ENCODE results near the gene EIPR1. TPM values are rescaled to one million over a fixed set of nuclear protein-coding genes. Genes with fewer than 3 reads are reported as not detected.

The EIPR1 gene
- total RNA-seq, 2 experiments from 2014 or later: 39.1 to 42.7 TPM

DNA sequence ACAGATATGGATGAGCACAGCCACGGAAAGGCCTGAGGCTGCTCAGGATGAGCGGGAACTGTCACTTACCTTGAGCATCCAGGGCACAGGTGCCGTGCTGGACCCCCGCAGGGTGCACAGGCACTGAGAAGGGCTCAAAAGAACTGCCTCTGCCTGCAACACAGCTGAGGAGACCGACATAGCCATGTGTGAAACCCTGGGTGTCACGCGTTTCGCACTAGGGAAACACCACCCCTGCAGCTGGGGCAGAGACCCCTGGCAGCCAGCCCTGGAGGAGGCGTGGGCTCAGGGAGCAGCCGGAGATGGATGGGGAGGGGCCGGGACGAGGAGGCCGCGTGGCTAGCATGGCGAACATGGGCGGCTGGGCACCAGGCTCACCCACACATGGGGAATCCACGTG, 228.9 kb downstream of the EIPR1 start:
- CTCF ChIA-PET: no interaction called here
- POLR2A ChIA-PET: no interaction called here

DNA sequence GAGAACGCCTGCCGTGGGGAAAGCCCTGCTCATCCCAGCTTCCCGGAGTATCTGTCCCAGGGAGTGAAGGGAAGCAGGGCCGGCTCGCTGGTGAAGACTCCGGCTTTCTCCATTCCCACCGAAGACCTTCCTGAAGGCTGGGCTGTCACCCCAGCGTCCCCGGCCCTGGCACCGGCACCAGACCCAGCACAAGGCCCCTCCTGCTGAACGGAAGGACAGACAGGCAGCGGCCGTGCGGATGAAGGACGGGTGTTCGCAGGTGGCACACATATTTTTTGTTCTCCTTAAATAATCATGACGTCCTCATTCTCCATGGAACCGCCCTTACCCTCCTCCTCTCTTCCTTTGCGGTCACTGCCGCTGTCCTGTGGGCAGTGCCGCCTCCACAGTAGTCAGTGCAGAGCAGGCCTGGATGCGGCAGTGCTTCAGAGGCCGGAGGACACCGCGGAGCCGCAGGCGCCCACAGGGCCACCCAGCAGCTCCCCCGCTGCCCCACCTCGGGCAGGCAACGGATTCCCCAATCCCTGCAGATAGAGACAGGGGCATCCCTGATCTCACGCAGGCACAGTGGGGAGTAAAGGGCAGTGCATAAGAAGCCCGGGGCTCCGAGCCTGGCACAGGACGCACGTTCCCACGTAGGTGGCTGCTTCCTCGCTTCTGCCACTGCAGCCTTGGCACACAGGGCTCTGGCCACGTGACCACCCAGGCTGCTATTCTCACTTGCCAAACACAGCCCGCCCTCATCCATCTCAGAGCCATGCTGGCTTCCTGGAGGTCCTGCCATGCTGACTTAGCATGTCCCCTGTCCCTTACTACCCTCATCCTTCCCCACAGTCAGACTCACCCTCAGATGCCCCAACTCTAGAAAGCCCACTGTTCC, 229.7 kb downstream of the EIPR1 start:
- POLR2A ChIA-PET: no interaction called here
- CTCF ChIA-PET: no interaction called here

DNA sequence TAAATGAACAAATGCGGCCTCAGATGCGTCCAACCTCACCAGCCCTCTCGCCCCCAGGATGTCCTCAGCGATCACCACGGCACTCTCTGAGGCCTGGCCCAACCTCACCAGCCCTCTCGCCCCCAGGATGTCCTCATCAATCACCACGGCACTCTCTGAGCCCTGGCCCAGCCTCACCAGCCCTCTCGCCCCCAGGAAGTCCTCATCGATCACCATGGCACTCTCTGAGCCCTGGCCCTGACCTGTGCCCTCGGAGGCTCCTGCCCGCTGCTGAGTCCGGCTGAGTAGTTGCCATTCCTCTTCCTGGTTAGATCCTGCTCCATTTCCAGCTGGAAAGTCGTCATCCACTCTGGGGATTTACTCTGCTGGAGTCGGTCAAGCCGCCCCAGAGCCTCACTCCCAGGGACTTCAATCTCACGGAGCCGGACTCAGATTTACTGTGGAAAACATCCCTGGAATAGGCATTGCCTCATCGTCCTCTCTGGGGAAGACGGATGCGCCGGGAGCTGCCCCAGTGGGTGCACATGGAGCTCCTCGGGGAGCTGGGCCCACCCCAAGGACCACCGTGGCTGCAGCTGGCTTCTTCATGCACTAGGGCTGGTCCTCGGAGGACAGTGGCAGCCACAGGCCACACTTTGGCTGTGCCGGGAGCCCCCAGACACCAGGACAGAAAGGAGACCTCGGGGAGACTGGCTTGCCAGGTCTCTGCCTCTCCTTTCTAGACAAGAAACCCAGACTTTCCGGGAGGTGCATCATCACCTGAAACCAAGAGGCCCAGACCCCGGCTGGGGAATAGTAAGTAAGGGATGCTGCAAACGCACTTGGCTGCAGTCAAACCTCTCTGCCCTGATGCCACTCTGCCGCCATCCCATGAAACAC, 230.6 kb downstream of the EIPR1 start:
- POLR2A ChIA-PET: no interaction called here
- CTCF ChIA-PET: no interaction called here

DNA sequence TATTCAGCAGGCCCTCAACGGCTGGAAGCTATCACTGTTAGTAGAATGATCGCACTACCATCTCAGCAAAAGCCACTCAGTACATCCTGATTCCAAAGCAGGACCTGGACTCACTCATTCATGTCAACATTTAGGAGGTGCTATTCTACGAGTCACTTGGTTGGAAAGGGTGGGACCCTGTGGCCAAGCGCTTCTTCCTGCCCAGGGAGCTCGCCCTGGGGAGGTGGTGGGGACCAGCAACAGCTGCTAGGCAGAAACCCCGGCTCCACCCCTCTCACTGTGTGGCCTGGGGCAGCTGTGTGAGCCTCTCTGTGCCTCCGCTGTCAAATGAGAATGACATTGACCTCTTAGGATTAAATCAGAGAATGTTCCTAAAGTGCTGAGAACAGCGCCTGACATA, 231.4 kb downstream of the EIPR1 start:
- ChIA-PET CTCF (no interaction called here), POLR2A (no interaction called here)

GRCh38 chr2:3145471-3146021, 232.1 kb downstream of the EIPR1 start:
- POLR2A ChIA-PET: no interaction called here
- CTCF ChIA-PET: no interaction called here

DNA sequence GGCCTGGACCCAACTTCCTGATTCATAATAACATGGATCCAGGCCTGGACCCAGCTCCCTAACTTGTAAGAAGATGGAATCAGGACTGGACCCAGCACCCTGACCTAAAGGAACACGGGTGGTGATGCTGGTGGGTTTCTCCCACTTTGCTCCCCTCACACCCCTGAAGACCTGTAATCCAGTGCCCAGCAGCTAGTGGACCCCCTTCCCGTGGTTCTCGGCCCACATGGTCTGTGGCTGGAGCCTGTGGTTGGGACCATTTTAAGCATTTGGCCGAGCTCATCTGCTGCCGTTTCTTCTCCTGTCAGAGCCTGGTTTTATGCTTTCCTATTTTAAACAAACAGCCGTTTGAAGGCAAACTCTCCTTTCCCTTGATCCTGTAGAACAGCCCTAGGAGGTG, 232.8 kb downstream of the EIPR1 start:
- ChIA-PET CTCF (no interaction called here), POLR2A (no interaction called here)

- CTCF ChIA-PET: no interaction called here
- POLR2A ChIA-PET: no interaction called here
These were observed 234.0 kb downstream of the EIPR1 start for GRCh38 chr2:3143602-3144001.

DNA sequence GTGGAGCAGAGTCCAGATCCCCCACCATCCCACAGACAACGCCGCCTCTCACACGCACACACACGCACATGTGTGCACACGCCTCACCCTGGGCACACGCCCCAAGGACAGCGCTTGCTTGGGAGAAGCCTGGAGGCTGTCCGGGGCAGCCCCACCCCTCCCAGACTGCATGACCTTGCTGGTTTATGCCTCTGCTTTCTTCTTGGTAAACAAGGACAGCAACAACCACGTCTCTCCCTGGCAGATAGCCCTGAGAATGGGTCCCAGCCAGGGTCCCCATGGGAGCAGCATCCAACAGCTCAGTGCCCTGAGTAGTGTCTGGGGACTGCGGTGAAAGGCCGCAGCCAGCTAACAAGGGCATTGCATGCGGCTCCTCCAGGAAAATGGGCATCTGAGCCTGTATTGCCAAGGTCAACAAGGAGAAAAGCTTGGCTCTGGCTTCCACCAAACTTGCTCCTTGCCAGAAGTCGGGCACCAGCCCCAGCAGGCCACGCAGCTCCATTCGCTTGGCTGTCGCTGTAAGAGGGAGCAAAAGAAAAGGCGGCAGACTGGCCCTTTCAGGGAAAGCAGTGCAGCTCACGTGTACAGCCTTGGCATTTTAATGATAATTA, 234.6 kb downstream of the EIPR1 start:
- CTCF ChIA-PET: no interaction called here
- POLR2A ChIA-PET: no interaction called here

DNA sequence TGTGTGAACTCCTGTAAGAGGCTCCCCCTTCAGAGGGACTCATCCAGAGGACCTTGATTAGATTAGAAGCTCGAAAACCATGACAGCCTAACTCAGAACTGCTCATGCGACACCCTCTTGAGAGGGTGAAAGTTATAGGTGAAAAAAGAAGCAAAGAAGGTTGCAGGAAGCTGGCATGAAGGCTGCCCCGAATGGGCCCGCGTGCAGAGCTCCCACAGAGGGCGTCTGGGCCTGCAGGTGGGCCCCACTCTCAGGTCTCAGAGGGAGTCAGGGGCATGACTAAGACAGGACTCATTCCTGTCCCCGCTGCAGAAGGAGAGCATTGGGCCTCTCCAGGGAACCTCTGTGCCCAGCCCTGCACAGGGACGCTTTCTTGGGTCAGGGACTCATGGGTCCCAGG, 235.4 kb downstream of the EIPR1 start:
- POLR2A ChIA-PET: no interaction called here

GRCh38 chr2:3141696-3142095, 235.9 kb downstream of the EIPR1 start:
- CTCF ChIA-PET: no interaction called here
- POLR2A ChIA-PET: no interaction called here

More for the DNA sequence above, 235.4 kb downstream of the EIPR1 start:
- CTCF ChIA-PET: no interaction called here

- CTCF ChIA-PET: no interaction called here
These were observed 237.7 kb downstream of the EIPR1 start for GRCh38 chr2:3139906-3140305.

More at GRCh38 chr2:3139906-3140305, 237.7 kb downstream of the EIPR1 start:
- POLR2A ChIA-PET: no interaction called here

Other genes with a start within 250 kb of the EIPR1 start
- gene TRAPPC12, start 1.9 kb upstream of the EIPR1 start, total RNA-seq: 10 to 100 TPM; 66.4 to 66.6 TPM
- gene ADI1, start 141.7 kb upstream of the EIPR1 start, total RNA-seq: 10 to 100 TPM; 29.2 to 31.1 TPM
- gene RNASEH1, start 180.5 kb upstream of the EIPR1 start, total RNA-seq: 10 to 100 TPM; 38.6 to 41.4 TPM
- gene RPS7, start 197.4 kb upstream of the EIPR1 start, total RNA-seq: 1,000 to 10,000 TPM; 1,473 TPM
- under 1 TPM; 0.38 TPM for gene COLEC11, start 217.3 kb upstream of the EIPR1 start, total RNA-seq